H1 (cell line): ENCODE data around the gene TCAP. TPM values are rescaled to one million over a fixed set of nuclear protein-coding genes. Genes with fewer than 3 reads are reported as not detected.

Source experiments
- ASH2L ChIP-seq: fragments of 200-600, 300-600 bp; sonication (generic); IDR thresholded peaks from one replicate; pipeline ENCODE4 v1.7.1; 2017; ENCODE audit warnings: low read length
- BACH1 ChIP-seq: IDR thresholded peaks from 2 replicates; pipeline ENCODE4 v1.6.1; 2012; ENCODE audit warnings: low read length, improper control_type of control experiment
- BRCA1 ChIP-seq: IDR thresholded peaks from 2 replicates; pipeline ENCODE4 v1.6.1; 2012; ENCODE audit warnings: low read depth, low read length, improper control_type of control experiment
- CBX5 ChIP-seq: fragments of 300-800, 300-1000 bp; sonication (generic); IDR thresholded peaks from 2 replicates; pipeline ENCODE4 v1.7.1; 2016; ENCODE audit warnings: antibody characterized with exemption, low read length, low read depth
- CBX8 ChIP-seq: fragments of 300-800, 300-1000 bp; sonication (generic); IDR thresholded peaks from 2 replicates; pipeline ENCODE4 v1.7.1; 2016; ENCODE audit warnings: low read depth, low read length, borderline replicate concordance
- CTBP2 ChIP-seq: IDR thresholded peaks from 2 replicates; pipeline ENCODE4 v1.7.0; 2011; ENCODE audit warnings: borderline replicate concordance, mild to moderate bottlenecking, moderate library complexity, mixed read lengths, low read length; ENCODE audit not compliant: insufficient read depth, insufficient read length
- E2F6 ChIP-seq: IDR thresholded peaks from 2 replicates; pipeline ENCODE4 v1.6.1; 2012; ENCODE audit warnings: inconsistent platforms
- EP300 ChIP-seq, 2 experiments: IDR thresholded peaks; 1 replicate in 1 of 2; 2 replicates in 1 of 2; pipeline ENCODE4 v1.6.1; 2011 to 2012; ENCODE audit warnings: low read depth in 2 of 2, low read length in 2 of 2, mild to moderate bottlenecking in 2 of 2, borderline replicate concordance in 1 of 2, inconsistent platforms in 1 of 2, moderate library complexity in 1 of 2
- FOSL1 ChIP-seq: IDR thresholded peaks from 2 replicates; pipeline ENCODE4 v1.6.1; 2011; ENCODE audit warnings: mild to moderate bottlenecking, low read depth, low read length, moderate library complexity; ENCODE audit not compliant: insufficient read depth
- HDAC2 ChIP-seq, 2 experiments: fragments of 300-600 bp in 1 of 2; sonication (generic) in 1 of 2; IDR thresholded peaks; 2 replicates each; pipeline ENCODE4 v1.6.1; 2011 to 2012; ENCODE audit warnings: low read depth in 2 of 2, low read length in 2 of 2, mild to moderate bottlenecking in 2 of 2, moderate library complexity in 2 of 2, borderline replicate concordance in 1 of 2, inconsistent platforms in 1 of 2
- HDAC6 ChIP-seq: IDR thresholded peaks from one replicate; pipeline ENCODE4 v1.7.1; 2012; ENCODE audit warnings: low read depth, mild to moderate bottlenecking, inconsistent platforms, low read length, moderate library complexity
- JUN ChIP-seq: IDR thresholded peaks from 2 replicates; pipeline ENCODE4 v1.6.1; 2011; ENCODE audit warnings: low read depth, mild to moderate bottlenecking, improper control_type of control experiment, low read length
- KDM1A ChIP-seq: fragments of 200-600, 300-600 bp; sonication (generic); IDR thresholded peaks from 2 replicates; pipeline ENCODE4 v1.7.1; 2016; ENCODE audit warnings: mild to moderate bottlenecking, low read length, borderline replicate concordance
- POU5F1 ChIP-seq: IDR thresholded peaks from 2 replicates; pipeline ENCODE4 v1.6.1; 2011; ENCODE audit warnings: low read depth, mild to moderate bottlenecking, low read length, moderate library complexity
- RXRA ChIP-seq: IDR thresholded peaks from 2 replicates; pipeline ENCODE4 v1.6.1; 2011; ENCODE audit warnings: low read depth, mild to moderate bottlenecking, low read length, moderate library complexity; ENCODE audit not compliant: insufficient read depth
- SAP30 ChIP-seq: fragments of 300-600 bp; sonication (generic); IDR thresholded peaks from 2 replicates; pipeline ENCODE4 v1.7.1; 2012; ENCODE audit warnings: low read length, moderate library complexity, mild to moderate bottlenecking, inconsistent platforms; ENCODE audit not compliant: insufficient read depth, insufficient replicate concordance
- SIN3A ChIP-seq, 2 experiments: IDR thresholded peaks in 1 of 2; conservative IDR thresholded peaks in 1 of 2; 2 replicates each; pipeline ENCODE4 v1.6.1; 2011 to 2012; ENCODE audit warnings: low read length in 2 of 2, improper control_type of control experiment in 1 of 2, low read depth in 1 of 2, mild to moderate bottlenecking in 1 of 2
- SIX5 ChIP-seq: IDR thresholded peaks from 2 replicates; pipeline ENCODE4 v1.6.1; 2011; ENCODE audit warnings: mild to moderate bottlenecking, low read depth, low read length
- SP1 ChIP-seq: IDR thresholded peaks from 2 replicates; pipeline ENCODE4 v1.6.1; 2011; ENCODE audit warnings: low read depth, low read length
- SRF ChIP-seq: IDR thresholded peaks from 2 replicates; pipeline ENCODE4 v1.6.1; 2011; ENCODE audit warnings: mild to moderate bottlenecking, low read depth, low read length, moderate library complexity
- TAF1 ChIP-seq: IDR thresholded peaks from 2 replicates; pipeline ENCODE4 v1.6.1; 2011; ENCODE audit warnings: mild to moderate bottlenecking, low read depth, low read length
- USF2 ChIP-seq: IDR thresholded peaks from 2 replicates; pipeline ENCODE4 v1.6.1; 2011; ENCODE audit warnings: low read length, improper control_type of control experiment
- polyA plus RNA-seq, 7 experiments: library from polyadenylated mRNA; depleted of rRNA in 3 of 7; stranded (reverse) in 5 of 7; unstranded in 2 of 7; fragments of >200 nt in 5 of 7; fragments of 200-250 nt in 2 of 7; gene quantifications; 1 replicate in 5 of 7; 2 replicates in 1 of 7; 4 replicates in 1 of 7; pipeline versions ENCODE4 v1.2.1 to v1.2.3, GENCODE V29; 2011 to 2013; ENCODE audit warnings: missing spikeins in 2 of 7, mixed read lengths in 2 of 7
- total RNA-seq: library from RNA; stranded (reverse); fragmentation: NEBNext Ultra II Directional; extraction: Animal tissue kit (Norgen Biotek cat#: 25700); gene quantifications from 2 replicates; pipeline ENCODE4 v1.2.1, GENCODE V29; 2021

TCAP gene
- total and polyA plus RNA-seq, 2 of the 8 experiments (the other 6 are each of a cell fraction or from before 2014, with no cell fraction given), result 0.82 to 1.4 TPM

DNA sequence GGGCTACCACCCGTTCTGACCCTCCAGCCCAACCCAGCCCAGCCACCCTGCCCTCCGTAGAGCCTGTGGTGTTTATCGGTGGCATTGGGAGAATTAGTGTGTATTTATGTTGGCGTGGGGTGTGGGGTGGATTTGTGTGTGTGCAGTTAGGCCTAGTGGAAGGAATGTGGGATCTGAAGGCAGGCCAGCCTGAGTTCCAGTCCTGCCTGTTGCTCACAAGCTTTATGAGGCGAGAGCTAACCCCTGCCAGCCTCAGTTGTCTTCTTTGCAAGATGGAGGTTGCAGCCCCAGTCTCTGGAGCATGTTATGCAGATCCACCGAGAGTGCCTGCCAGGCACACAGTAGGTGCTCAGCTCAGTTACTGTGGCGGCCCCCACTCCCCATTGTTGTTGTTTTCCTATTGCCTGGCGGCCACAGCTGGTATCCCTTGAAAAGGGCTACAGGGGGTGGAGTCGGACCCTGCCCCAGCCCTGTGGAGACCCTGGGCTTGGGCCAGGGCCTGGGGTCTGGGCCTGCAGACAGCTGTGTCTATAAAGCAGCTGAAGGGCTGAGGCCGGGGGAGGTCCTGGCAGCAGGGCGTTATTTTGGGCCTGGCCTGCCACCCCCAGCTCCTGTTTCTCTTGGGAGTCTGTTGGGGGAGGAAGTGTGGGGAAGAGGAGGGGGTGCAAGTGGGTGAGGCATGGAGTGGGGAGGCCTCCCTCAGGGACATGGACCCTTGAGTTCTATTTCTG, 39.8 kb downstream of the TCAP start (continued):
- no peak for TF ChIP-seq E2F6
- no peak for TF ChIP-seq POU5F1
- no peak for TF ChIP-seq BACH1
- peak; percentile 9; the same call in 1 of the 2 replicates for TF ChIP-seq KDM1A
- no peak for TF ChIP-seq SAP30
- no peak for TF ChIP-seq BRCA1
- TF ChIP-seq CTBP2, result peak; percentile 56
- TF ChIP-seq SRF, result no peak
- TF ChIP-seq USF2, result no peak
- no peak for TF ChIP-seq HDAC2 (IDR thresholded peaks at IDR 0.05; ENCODE audit: borderline replicate concordance in 1 of 2, low read depth in 2 of 2, low read length in 2 of 2)
- peak in 1 of 2 experiments; percentile 52; a peak in 1 of 3 replicates for TF ChIP-seq EP300 (IDR thresholded peaks at IDR 0.05; ENCODE audit: borderline replicate concordance in 1 of 2, low read depth in 2 of 2, low read length in 2 of 2)
- 0 out of 2 replicates have a peak, but pooled peaks have one; percentile 29 for TF ChIP-seq TAF1
- no peak for TF ChIP-seq SIX5
- TF ChIP-seq SP1, result no peak
- no peak for TF ChIP-seq CBX5
- no peak for TF ChIP-seq FOSL1
- TF ChIP-seq CBX8, result no peak
- peak in 1 of 2 experiments; percentile 61; a peak in 1 of 4 replicates for TF ChIP-seq SIN3A (conservative IDR thresholded peaks at IDR 0.05 in 1 of 2, IDR thresholded peaks at IDR 0.05 in 1 of 2; ENCODE audit: low read depth in 1 of 2, low read length in 2 of 2)
- no peak for TF ChIP-seq JUN
- TF ChIP-seq HDAC6, result peak; percentile 41
- no peak for TF ChIP-seq RXRA
- TF ChIP-seq ASH2L, result no peak
